Activated CD4-positive, alpha-beta T cell treated with anti-CD3 and anti-CD28 coated beads, Interleukin-2, Interleukin-4, amounts not matched to agents 100 ng/mL and 50 ng/mL, durations not matched to agents 16 hours and 8 hours (primary cell): Measurements from ENCODE around the gene BCAS3.
"Not testable (repeated sequence)": the region's sequence is repeated elsewhere in the genome, so short reads cannot be mapped to it uniquely, and the experiment has no call there.

ENCODE experiments used
- DNase-seq: peaks from one replicate; pipeline ENCODE4 v3.0.0-alpha.2; 2020; ENCODE audit warnings: low spot score

BCAS3 gene

GRCh38 chr17:61340431-61341209, 663.0 kb downstream of the BCAS3 start:
- no peak for DNase-seq

- DNase-seq: no peak
Measured at GRCh38 chr17:61343576-61343975, 665.9 kb downstream of the BCAS3 start.

- no peak for DNase-seq
Measured at GRCh38 chr17:61345061-61345460, 667.4 kb downstream of the BCAS3 start.

- DNase-seq: no peak
Measured at GRCh38 chr17:61345825-61346666, 668.4 kb downstream of the BCAS3 start.

- no peak for DNase-seq
Measured at GRCh38 chr17:61349350-61349749, 671.7 kb downstream of the BCAS3 start.

- DNase-seq: no peak
Measured at GRCh38 chr17:61351745-61352407, 674.2 kb downstream of the BCAS3 start.

GRCh38 chr17:61352408-61352770, 674.7 kb downstream of the BCAS3 start:
- DNase-seq: no peak

- no peak for DNase-seq
Measured at GRCh38 chr17:61352781-61353491, 675.3 kb downstream of the BCAS3 start.

- DNase-seq: no peak
Measured at GRCh38 chr17:61353615-61354014, 676.0 kb downstream of the BCAS3 start.

- no peak for DNase-seq
Measured at GRCh38 chr17:61354895-61355874, 677.5 kb downstream of the BCAS3 start.

- not testable (repeated sequence) for DNase-seq
Measured at GRCh38 chr17:61357061-61357460, 679.4 kb downstream of the BCAS3 start.

GRCh38 chr17:61359513-61359912, 681.9 kb downstream of the BCAS3 start:
- not testable (repeated sequence) for DNase-seq

GRCh38 chr17:61360318-61360943, 682.8 kb downstream of the BCAS3 start:
- DNase-seq: no peak

- no peak for DNase-seq
Measured at GRCh38 chr17:61361084-61361483, 683.4 kb downstream of the BCAS3 start.

- DNase-seq: no peak
Measured at GRCh38 chr17:61362396-61362795, 684.7 kb downstream of the BCAS3 start.

GRCh38 chr17:61362852-61363600, 685.4 kb downstream of the BCAS3 start:
- no peak for DNase-seq

- DNase-seq: no peak
Measured at GRCh38 chr17:61363601-61364462, 686.2 kb downstream of the BCAS3 start.

GRCh38 chr17:61364463-61364846, 686.8 kb downstream of the BCAS3 start:
- no peak for DNase-seq
